Suprapubic skin (tissue), 4 donors: ENCODE data around the gene INTS6. TPM values are rescaled to one million over a fixed set of nuclear protein-coding genes. Genes with fewer than 3 reads are reported as not detected.

ENCODE experiments used
- DNase-seq, 2 donors: peaks; one replicate each; pipeline ENCODE4 v3.0.0-alpha.2; 2019; ENCODE audit warnings: low spot score in 2 of 2
- H3K27ac ChIP-seq: fragments of 200-600 bp; sonication (generic); one replicate; pipeline ENCODE4 v1.5.1; 2019
- H3K27me3 ChIP-seq: fragments of 200-600 bp; sonication (generic); one replicate; pipeline ENCODE4 v1.5.1; 2019
- H3K36me3 ChIP-seq: fragments of 200-600 bp; sonication (generic); one replicate; pipeline ENCODE4 v1.5.1; 2019
- H3K4me1 ChIP-seq: fragments of 200-600 bp; sonication (generic); one replicate; pipeline ENCODE4 v1.5.1; 2019
- H3K4me3 ChIP-seq: fragments of 200-600 bp; sonication (generic); one replicate; pipeline ENCODE4 v1.5.1; 2019; ENCODE audit warnings: mild to moderate bottlenecking
- H3K9me3 ChIP-seq: fragments of 200-600 bp; sonication (generic); one replicate; pipeline ENCODE4 v1.5.1; 2019
- CTCF ChIP-seq, 2 donors: fragments of 200-600 bp in 1 of 2; fragments of 450-650 bp in 1 of 2; sonication (generic) in 1 of 2; IDR thresholded peaks; one replicate each; pipeline ENCODE4 v1.5.1; 2016 to 2019; ENCODE audit warnings: antibody characterized with exemption in 2 of 2, mild to moderate bottlenecking in 1 of 2, moderate library complexity in 1 of 2
- EP300 ChIP-seq: sonication (generic); formaldehyde crosslinking; IDR thresholded peaks from one replicate; pipeline ENCODE4 v1.6.1; 2017; ENCODE audit warnings: antibody characterized with exemption
- POLR2A ChIP-seq, 2 donors: fragments of 450-650 bp; IDR thresholded peaks; one replicate each; pipeline ENCODE4 v1.6.1; 2017; ENCODE audit warnings: antibody characterized with exemption in 2 of 2, mild to moderate bottlenecking in 2 of 2, moderate library complexity in 2 of 2
- POLR2AphosphoS5 ChIP-seq, 3 donors: sonication (generic); formaldehyde crosslinking; IDR thresholded peaks; one replicate each; pipeline ENCODE4 v1.6.1; 2017; ENCODE audit warnings: antibody characterized with exemption in 3 of 3
- WGBS: methylation state at CpG from one replicate; pipeline ENCODE4 v1.1.5; 2018; 5-methylcytosine and 5-hydroxymethylcytosine counted together
- total RNA-seq, 4 donors: library from RNA; depleted of rRNA; stranded (reverse); fragments of >200 nt; gene quantifications; one replicate each; pipeline ENCODE4 v1.1.0, GENCODE V29; 2016

INTS6 gene
- total RNA-seq, 4 donors from 2014 or later, result 30.7 to 48.5 (median 41.5) TPM

GRCh38 chr13:51453959-51454703, 1.3 kb upstream of the INTS6 start:
- H3K27ac ChIP-seq, result peak overlapping the region; percentile 98
- DNase-seq, result no peak
- TF ChIP-seq CTCF (IDR thresholded peaks at IDR 0.05) (no peak), POLR2AphosphoS5 (IDR thresholded peaks at IDR 0.05) (no peak), EP300 (no peak), POLR2A (IDR thresholded peaks at IDR 0.05) (no peak)
- H3K4me3 ChIP-seq, result peak overlapping the region; percentile 85
- no peaks in the 10 kb centered on the region for H3K9me3 ChIP-seq
- H3K27me3 ChIP-seq, result no peaks in the 10 kb centered on the region
- H3K36me3 ChIP-seq, result peaks cover 17% of the 10 kb centered on the region
- whole genome bisulfite sequencing, result 5% methylated on average over 13 of the region's 13 CpGs
- peaks cover 33% of the 10 kb centered on the region for H3K4me1 ChIP-seq

GRCh38 chr13:51453207-51453958, 547 bp upstream of the INTS6 start:
- DNase-seq, result peak; percentile 88 to 89
- Histone ChIP-seq H3K36me3 (peaks cover 17% of the 10 kb centered on the region), H3K9me3 (no peaks in the 10 kb centered on the region), H3K4me1 (peaks cover 33% of the 10 kb centered on the region), H3K27ac (peak overlapping the region; percentile 98), H3K27me3 (no peaks in the 10 kb centered on the region), H3K4me3 (peak overlapping the region; percentile 85)
- 0% methylated on average over 44 of the region's 80 CpGs for WGBS
- TF ChIP-seq POLR2A (IDR thresholded peaks at IDR 0.05) (peak; percentile 60 to 77), EP300 (no peak), CTCF (IDR thresholded peaks at IDR 0.05) (no peak), POLR2AphosphoS5 (IDR thresholded peaks at IDR 0.05) (peak in 2 of 3 donors; percentile 40 to 52)

GRCh38 chr13:51451467-51452360, 1.1 kb downstream of the INTS6 start:
- peaks cover 33% of the 10 kb centered on the region for H3K4me1 ChIP-seq
- H3K36me3 ChIP-seq, result peaks cover 17% of the 10 kb centered on the region
- H3K27me3 ChIP-seq, result no peaks in the 10 kb centered on the region
- H3K9me3 ChIP-seq, result no peaks in the 10 kb centered on the region
- DNase-seq, result peak; percentile 92 to 95
- H3K4me3 ChIP-seq, result peak overlapping the region; percentile 85
- WGBS, result under 1% methylated on average over 38 of the region's 92 CpGs
- peak overlapping the region; percentile 98 for H3K27ac ChIP-seq
- TF ChIP-seq CTCF (IDR thresholded peaks at IDR 0.05) (no peak), POLR2AphosphoS5 (IDR thresholded peaks at IDR 0.05) (peak in 2 of 3 donors; percentile 17 to 53), EP300 (no peak), POLR2A (IDR thresholded peaks at IDR 0.05) (peak in 1 of 2 donors; percentile 56)

DNA sequence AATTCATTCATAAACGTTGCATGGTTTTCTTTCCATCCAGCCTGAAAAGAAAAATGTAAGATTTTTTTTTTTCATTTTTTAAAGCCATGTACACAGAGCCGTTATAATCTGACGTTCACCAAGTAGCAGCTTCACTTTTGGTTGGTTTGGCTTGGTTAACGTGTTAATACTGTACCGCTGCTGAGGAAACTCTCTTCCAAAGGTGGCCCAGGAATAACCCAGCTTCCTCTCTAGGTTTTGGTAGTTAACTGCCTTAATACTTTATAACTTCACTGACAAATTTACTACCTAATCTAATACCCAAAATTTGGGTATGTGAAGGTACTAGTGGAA, 1.7 kb downstream of the INTS6 start:
- 1% methylated on average over 5 of the region's 5 CpGs for WGBS
- TF ChIP-seq POLR2A (IDR thresholded peaks at IDR 0.05) (no peak), CTCF (IDR thresholded peaks at IDR 0.05) (no peak)
- H3K4me1 ChIP-seq, result peaks cover 33% of the 10 kb centered on the region
- H3K9me3 ChIP-seq, result no peaks in the 10 kb centered on the region
- H3K27ac ChIP-seq, result peak overlapping the region; percentile 98
- H3K36me3 ChIP-seq, result peaks cover 14% of the 10 kb centered on the region
- no peak for DNase-seq
- H3K27me3 ChIP-seq, result no peaks in the 10 kb centered on the region
- H3K4me3 ChIP-seq, result peak overlapping the region; percentile 85
